Skeletal muscle satellite cell (primary cell): ENCODE results near the gene EVX1. TPM values are rescaled to one million over a fixed set of nuclear protein-coding genes. Genes with fewer than 3 reads are reported as not detected.

Experiments
- H3K27me3 ChIP-seq: 2 replicates; pipeline ENCODE4 v1.7.0; 2013; ENCODE audit warnings: low read length; ENCODE audit not compliant: control insufficient read depth, insufficient read depth
- H3K36me3 ChIP-seq: 2 replicates; pipeline ENCODE4 v1.7.0; 2013; ENCODE audit warnings: mild to moderate bottlenecking, control low read depth, low read length; ENCODE audit not compliant: insufficient read depth
- H3K4me1 ChIP-seq: 2 replicates; pipeline ENCODE4 v1.7.0; 2013; ENCODE audit warnings: low read length; ENCODE audit not compliant: control insufficient read depth, insufficient read depth
- H3K4me2 ChIP-seq: 2 replicates; pipeline ENCODE4 v1.7.0; 2013; ENCODE audit warnings: mild to moderate bottlenecking, low read length
- H3K4me3 ChIP-seq: 2 replicates; pipeline ENCODE4 v1.7.0; 2013; ENCODE audit warnings: low read length
- H3K9ac ChIP-seq: 2 replicates; pipeline ENCODE4 v1.7.0; 2013; ENCODE audit warnings: mild to moderate bottlenecking, low read depth, low read length, moderate library complexity
- H3K9me3 ChIP-seq: replicated peaks from 2 replicates; pipeline ENCODE4 v1.7.0; 2013; ENCODE audit warnings: mild to moderate bottlenecking, control low read depth, low read length
- total RNA-seq: library from RNA; depleted of rRNA; stranded (reverse); fragments of >200 nt; gene quantifications from 2 replicates; pipeline ENCODE4 v1.2.3, GENCODE V29; 2012; rRNA removed

EVX1 gene
- total RNA-seq, result not detected in 2 replicates

DNA sequence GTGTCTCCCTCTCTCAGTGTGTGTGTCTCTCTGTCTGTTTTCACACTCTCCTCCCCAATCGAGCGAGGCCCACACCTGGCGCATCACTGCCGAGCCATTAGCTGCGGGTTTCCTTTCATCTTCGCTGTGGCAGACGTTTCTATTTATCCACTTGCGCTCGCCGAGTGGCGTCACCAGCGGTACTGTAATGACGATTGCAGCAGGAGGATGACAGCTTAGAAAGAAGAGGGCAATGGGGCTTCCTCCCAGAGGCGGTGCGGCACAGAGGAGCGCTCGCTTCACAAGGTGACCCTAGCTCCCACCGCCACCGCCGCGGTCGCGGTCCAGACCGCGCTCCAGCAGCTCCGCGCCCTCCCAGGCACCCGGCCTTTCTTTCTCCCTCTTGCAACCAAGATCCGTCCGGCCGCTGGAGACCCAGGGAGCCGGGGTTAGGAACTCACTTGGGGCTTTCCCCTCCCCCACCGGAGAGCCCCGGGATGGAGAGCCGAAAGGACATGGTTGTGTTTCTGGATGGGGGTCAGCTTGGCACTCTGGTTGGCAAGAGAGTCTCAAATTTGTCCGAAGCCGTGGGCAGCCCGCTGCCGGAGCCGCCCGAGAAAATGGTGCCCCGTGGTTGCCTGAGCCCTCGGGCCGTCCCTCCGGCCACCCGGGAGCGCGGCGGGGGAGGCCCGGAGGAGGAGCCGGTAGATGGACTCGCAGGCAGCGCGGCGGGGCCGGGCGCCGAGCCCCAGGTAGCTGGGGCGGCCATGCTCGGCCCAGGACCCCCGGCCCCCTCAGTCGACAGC, at the start of gene EVX1:
TSS of gene EVX1 (plus strand) at position 248 of the 785 bp plus-strand sequence. CDS start at position 477, 229 bp downstream.
- Histone ChIP-seq H3K9me3 (no peaks in the 10 kb centered on the region), H3K4me2 (peak within 1 kb of the TSS; percentile 78), H3K9ac (no peak within 1 kb of the TSS), H3K4me3 (peak within 1 kb of the TSS; percentile 54), H3K36me3 (no peaks in the 10 kb centered on the region), H3K27me3 (peaks cover 94% of the 10 kb centered on the region), H3K4me1 (peaks cover 22% of the 10 kb centered on the region)

DNA sequence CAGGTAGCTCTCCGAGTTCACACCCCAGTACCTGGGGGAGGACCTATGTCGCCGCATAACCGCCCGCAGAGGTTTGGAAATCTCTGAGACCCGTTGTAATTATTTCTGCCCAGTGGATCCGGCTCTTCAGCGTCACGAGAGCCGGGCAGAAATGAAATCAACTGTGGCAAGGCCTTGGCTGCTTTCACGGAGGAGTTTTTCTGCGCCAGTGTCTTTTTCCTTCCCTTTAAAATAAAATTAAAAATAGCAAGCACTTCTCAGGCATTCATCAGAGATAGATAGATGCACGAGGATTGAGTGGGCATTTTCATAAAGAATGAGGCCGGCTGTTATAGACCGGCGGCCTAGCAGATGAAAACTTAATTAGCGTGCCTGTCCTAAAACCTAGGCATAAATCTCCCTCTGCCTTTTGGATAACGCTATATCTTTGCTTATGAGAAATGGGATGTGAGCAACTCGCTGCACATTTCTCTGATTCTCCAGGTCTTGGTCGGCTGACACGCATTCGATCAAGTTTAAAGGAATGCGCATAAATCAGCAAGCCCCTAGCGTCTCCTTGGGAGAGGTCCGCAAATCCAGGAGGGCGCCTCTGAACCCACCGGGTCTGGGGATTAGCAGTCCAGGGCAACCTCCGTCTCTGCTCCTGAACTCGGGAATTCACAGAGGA, 49.1 kb upstream of the EVX1 start:
- peak overlapping the region; percentile 88 for H3K9ac ChIP-seq

DNA sequence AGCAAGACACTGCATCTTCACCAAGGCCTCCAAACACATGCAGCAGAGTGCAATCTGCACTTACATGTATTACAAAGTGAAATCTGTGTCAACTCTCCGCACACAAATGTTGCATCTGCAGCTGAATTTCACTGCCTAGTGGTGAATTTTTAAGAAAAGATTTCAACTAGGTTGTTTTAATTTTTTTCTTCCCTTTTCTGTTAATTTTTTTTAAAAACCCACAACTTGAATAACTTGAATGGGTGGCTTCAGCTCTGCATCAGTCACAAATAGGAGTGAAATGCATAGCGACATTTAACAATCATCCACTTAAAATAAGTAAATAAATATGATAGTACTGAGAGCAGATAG, 48.6 kb upstream of the EVX1 start:
- Histone ChIP-seq H3K36me3 (no peaks in the 10 kb centered on the region), H3K9me3 (no peaks in the 10 kb centered on the region), H3K4me1 (peaks cover 50% of the 10 kb centered on the region), H3K4me3 (no peak overlapping the region), H3K9ac (peak overlapping the region; percentile 88), H3K4me2 (peak overlapping the region; percentile 98), H3K27me3 (peaks cover 8% of the 10 kb centered on the region)

More for the DNA sequence above, 49.1 kb upstream of the EVX1 start:
- H3K36me3 ChIP-seq, result no peaks in the 10 kb centered on the region
- peaks cover 8% of the 10 kb centered on the region for H3K27me3 ChIP-seq
- peak overlapping the region; percentile 73 for H3K4me3 ChIP-seq
- peaks cover 55% of the 10 kb centered on the region for H3K4me1 ChIP-seq
- H3K9me3 ChIP-seq, result no peaks in the 10 kb centered on the region
- H3K4me2 ChIP-seq, result peak overlapping the region; percentile 98

DNA sequence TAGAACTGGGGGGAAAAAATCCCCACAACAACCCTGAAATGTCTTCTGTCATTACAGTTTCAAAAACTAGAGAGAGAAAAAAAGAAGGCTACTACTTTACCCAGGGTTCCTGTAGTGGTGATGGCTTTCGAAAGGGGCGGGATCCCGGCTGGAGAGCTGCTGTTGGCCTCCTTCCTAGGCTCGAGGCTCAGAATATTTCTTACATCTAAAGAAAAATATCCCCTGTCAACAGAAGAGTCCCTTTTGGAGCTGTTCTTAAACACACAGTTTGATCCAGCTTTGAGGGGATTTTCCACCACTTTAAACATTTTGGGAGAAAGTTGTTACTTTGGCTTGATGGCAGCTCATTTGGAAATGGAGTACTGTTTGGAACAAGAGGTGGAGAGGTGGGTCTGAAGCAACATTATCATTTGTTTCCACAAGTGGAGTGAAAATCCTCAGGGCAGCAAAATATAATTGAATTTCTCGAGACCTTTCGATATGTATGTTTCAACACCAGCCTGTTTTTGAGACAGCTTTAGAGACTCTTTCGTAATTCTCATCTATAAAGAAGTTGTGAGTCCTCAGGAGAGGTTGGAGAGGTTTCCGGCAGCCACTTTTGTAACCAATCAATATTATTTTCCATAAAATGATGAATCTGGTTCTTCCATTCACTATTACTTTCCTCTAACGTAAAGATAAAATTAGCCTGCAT, 47.8 kb upstream of the EVX1 start:
- Histone ChIP-seq H3K27me3 (peaks cover 8% of the 10 kb centered on the region), H3K9ac (no peak overlapping the region), H3K4me2 (no peak overlapping the region), H3K9me3 (no peaks in the 10 kb centered on the region), H3K4me1 (peaks cover 42% of the 10 kb centered on the region), H3K36me3 (no peaks in the 10 kb centered on the region), H3K4me3 (no peak overlapping the region)

DNA sequence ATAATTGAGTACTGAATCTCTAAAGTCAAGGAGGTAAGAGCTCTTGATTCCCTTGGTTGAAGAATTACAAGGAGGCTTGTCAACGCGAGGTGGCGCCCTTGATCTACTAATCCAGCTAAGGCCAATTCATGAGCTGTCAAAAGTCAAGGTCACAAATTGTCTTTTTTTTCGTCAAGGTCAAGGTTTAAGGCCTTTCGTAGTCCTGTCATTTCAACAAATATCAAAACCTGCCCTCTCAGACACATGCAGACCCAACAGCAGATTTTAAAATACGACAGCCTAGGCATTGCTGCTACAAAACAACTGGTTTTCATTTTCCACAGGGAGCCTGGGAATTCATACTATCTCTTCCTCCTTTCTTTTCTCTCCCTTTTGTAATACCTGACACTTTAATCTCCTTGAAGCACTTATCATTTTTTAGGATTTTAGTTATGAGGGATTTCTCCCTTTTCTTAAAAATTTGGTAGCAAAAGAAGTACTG, 46.3 kb upstream of the EVX1 start:
- peaks cover 8% of the 10 kb centered on the region for H3K27me3 ChIP-seq
- no peaks in the 10 kb centered on the region for H3K36me3 ChIP-seq
- H3K9me3 ChIP-seq, result no peaks in the 10 kb centered on the region
- H3K4me1 ChIP-seq, result peaks cover 38% of the 10 kb centered on the region
- H3K9ac ChIP-seq, result no peak overlapping the region
- peak overlapping the region; percentile 25 for H3K4me2 ChIP-seq
- H3K4me3 ChIP-seq, result no peak overlapping the region

DNA sequence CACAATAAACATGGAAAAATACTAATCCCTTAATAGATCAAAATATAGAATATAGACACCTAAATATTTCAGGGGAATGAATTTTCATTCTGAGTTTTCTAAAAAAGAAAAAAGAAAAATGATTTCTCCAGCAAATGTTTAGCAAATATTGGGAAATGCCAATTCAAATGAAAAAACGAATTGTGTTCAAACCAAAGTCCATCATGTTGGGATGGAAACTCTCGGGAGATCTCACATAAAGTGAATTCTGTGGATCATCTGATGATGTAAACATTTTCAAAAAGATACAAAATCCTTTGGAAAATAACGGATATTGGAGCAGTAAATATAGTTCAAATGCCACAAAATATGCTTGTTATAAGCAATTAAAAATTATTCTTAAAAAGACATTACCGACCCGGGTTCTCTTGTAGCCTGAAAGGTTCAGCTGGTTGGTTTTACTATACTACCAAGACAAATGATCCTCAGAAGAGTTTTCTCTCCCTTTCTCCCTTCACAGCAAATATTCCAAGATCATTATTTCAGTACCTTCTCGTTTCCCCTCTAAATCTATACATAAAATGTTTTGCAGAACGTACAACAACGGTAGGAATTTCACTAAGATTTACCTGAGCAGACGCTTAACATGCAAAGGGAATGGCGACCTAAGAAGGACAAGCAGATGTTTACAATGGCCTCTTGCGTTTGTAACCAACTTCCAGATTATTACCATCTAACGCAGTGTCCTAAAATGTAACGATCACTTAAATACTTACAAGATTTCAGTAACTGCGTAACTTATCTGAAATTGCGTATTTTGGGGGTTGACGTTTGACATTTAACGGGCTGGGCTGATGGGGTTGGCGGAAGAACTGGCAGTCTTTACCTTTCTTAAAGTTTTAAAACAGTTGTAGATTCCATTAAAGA, 45.2 kb upstream of the EVX1 start:
- H3K4me3 ChIP-seq, result no peak overlapping the region
- H3K9me3 ChIP-seq, result no peaks in the 10 kb centered on the region
- no peak overlapping the region for H3K4me2 ChIP-seq
- H3K36me3 ChIP-seq, result no peaks in the 10 kb centered on the region
- H3K27me3 ChIP-seq, result peaks cover 16% of the 10 kb centered on the region
- peaks cover 28% of the 10 kb centered on the region for H3K4me1 ChIP-seq
- H3K9ac ChIP-seq, result no peak overlapping the region

DNA sequence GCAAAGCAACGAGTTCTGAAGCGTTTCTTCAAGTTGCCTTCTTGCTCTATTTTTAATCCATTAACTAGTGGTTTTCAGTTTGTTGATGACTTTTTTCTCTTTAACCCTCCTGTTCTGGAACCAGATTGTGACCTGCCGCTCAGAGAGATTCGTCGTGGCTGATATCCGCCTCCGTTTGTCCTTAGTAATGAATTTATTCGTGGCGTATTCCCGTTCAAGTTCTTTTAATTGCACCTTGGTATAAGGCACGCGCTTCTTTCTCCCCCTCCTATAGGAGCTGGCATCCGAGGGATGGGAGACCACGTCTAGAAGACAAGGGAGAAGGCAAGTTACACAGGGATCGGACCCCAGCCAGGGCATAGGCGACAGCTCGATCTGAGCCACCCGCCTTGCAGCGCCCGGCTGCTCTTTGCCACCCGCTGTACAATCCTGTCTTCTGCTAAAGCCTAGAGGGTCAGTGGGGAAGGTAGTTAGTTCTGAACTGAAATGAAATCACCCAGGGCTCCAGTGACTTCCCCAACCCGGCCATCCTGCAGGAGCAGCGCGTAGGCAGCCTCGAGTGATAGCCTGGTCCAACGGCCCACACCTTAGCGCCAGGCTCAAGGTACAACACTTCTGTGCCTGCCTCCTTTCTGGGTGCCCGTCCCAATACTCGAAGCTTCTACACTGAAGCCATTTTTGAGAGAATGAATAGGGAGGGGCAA, 44.3 kb upstream of the EVX1 start:
- H3K9me3 ChIP-seq, result no peaks in the 10 kb centered on the region
- H3K36me3 ChIP-seq, result no peaks in the 10 kb centered on the region
- H3K27me3 ChIP-seq, result peaks cover 21% of the 10 kb centered on the region
- H3K4me1 ChIP-seq, result peaks cover 19% of the 10 kb centered on the region
- H3K9ac ChIP-seq, result no peak overlapping the region
- H3K4me3 ChIP-seq, result peak overlapping the region; percentile 77
- peak overlapping the region; percentile 89 for H3K4me2 ChIP-seq

DNA sequence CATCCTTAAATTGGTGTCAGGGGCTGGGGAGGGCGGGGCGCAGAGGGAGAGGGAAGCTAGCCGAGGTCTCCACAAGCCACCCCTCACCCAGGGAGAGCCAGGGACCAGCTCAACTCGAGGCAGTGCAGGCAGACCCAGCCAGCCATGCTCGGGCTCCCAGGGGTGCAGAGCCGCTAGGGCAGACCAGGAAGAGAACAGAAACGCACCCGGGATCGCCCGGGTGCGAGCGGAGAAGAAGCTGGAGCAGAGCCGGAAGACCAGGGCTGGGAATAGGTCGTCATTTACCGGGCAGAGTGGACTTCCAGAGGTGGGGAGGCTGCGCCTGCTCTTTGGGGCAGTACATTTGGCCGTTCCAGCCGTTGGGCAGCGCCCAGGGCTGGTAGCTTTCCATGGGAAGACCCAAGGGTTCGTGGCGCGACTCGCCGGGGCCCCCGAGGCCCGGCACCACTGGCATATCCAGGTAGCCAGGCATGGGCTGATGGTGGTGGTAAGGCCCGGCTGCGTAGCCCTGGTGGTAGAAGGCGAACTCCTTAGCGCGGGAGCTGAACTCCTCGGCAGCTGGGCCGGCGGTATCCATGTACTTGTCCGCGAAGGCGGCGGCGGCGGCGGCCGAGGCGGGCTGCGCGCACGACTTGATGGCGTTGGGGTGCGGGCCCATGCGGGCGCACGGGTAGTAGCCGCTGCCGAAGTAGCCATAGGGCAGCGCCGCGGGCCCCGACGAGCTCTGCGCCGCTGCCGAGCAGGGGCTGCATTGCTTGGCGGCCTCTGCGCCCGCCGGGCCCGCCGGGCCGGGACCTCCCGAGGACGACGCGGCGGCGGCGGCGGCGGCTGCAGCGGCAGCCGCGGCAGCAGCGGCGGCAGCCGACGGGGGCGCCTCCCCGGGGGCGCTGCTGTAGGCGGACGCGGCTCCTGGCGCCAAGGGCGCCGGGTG, 43.5 kb upstream of the EVX1 start:
- Histone ChIP-seq H3K4me3 (peak overlapping the region; percentile 77), H3K9ac (peak overlapping the region; percentile 55), H3K9me3 (no peaks in the 10 kb centered on the region), H3K4me1 (peaks cover 12% of the 10 kb centered on the region), H3K36me3 (no peaks in the 10 kb centered on the region), H3K27me3 (peaks cover 28% of the 10 kb centered on the region), H3K4me2 (peak overlapping the region; percentile 89)

DNA sequence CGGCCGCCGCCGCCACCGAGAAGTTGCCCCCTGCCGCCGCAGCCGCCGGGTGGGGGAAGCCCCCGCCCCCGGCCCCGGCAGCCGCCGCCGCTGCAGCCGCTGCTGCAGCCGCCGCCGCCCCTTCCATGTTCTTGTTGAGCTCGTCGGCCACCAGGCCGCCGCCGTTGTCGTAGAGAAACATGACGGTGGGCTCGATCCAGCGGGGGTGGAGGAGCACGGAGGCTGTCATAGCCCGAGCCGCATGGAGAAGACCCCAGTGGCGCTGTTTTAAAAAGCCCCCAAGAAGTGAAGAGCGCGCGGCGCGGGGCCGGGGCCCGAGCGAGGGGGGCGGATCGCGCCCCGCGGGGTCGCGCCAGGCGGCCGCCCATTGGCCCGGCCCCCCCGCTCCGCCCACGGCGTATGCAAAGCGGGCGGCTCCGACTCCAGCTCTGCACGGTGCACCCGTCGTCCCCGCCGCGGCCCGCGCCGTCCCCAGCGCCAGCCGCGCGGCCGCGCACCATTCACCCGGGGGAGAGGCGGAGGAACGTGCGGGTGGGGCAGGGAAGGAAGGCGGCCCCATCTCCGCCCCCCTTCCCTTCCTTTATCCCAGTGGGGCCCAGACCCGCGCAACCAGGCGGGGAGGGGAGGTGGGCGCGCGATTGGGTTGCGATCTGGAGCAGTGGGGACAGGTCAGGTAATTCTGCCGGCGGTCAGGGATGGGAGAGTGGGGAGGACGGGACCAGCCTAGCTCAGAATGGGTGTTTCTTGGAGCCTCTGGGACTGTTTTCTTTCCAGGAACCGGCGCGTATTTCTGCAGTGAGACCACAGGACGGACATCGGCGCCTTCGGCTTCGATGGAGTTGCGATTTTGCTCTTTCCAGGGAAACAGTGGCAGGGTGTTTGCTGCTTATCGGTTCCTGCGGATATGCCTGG, 42.5 kb upstream of the EVX1 start, which contains the start of gene HOXA13:
TSS of gene HOXA13 (minus strand) at position 243 of the 912 bp plus-strand sequence. CDS start at position 229, 14 bp downstream.
- Histone ChIP-seq H3K36me3 (no peaks in the 10 kb centered on the region), H3K4me3 (peak within 1 kb of the TSS; percentile 77), H3K9ac (peak within 1 kb of the TSS; percentile 59), H3K4me2 (peak within 1 kb of the TSS; percentile 89), H3K27me3 (peaks cover 37% of the 10 kb centered on the region), H3K4me1 (peaks cover 12% of the 10 kb centered on the region), H3K9me3 (no peaks in the 10 kb centered on the region)
